ENCODE data around the gene DUSP6.

The DUSP6 gene

DNA sequence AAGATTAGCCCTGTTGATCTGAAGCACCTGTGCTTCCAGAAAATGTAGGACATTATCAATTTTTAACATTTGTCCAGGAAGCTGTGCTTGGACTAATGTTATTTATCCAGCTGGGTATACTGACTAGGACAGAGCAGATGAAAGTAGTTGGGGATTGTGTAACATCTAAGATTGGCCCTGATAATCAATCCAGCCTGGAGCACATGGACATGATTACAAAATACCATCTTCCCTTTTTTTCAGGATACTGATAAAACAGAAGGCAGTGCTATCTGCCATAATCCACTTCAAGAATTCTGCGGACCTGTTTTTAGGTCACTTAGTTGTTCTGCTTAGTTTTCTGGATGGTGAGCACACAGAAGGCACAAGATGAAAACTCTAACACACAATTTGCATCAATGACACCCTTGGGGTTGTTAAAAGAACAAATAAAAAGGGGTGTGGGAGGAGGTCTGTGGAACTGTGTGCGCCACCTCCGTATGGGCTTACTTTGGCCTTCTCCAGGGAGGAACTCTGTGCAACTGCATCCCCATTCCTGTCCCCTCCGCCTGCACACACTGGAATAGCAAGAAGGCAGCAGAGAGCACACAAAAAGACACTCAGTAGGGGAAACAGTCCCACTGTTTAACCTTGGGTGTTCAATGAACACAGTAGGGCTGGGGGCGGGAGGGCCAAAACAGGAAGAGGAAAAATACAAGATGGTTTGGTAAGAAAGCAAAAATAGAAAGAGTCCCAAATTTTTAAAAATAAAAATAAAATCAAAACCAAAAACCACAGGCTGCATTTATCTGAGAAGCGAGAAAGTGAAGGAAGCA lies 31.1 kb upstream of the DUSP6 start:
- TF ChIP-seq, protein P1, sequence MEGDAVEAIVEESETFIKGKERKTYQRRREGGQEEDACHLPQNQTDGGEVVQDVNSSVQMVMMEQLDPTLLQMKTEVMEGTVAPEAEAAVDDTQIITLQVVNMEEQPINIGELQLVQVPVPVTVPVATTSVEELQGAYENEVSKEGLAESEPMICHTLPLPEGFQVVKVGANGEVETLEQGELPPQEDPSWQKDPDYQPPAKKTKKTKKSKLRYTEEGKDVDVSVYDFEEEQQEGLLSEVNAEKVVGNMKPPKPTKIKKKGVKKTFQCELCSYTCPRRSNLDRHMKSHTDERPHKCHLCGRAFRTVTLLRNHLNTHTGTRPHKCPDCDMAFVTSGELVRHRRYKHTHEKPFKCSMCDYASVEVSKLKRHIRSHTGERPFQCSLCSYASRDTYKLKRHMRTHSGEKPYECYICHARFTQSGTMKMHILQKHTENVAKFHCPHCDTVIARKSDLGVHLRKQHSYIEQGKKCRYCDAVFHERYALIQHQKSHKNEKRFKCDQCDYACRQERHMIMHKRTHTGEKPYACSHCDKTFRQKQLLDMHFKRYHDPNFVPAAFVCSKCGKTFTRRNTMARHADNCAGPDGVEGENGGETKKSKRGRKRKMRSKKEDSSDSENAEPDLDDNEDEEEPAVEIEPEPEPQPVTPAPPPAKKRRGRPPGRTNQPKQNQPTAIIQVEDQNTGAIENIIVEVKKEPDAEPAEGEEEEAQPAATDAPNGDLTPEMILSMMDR (IDR thresholded peaks at IDR 0.05; ENCODE audit: insufficient read depth, low read depth, low read length, missing control alignments) = no peak
- DNase-seq (ENCODE audit: low read depth) = no peak
- H3K4me3 ChIP-seq (ENCODE audit: low read depth, low read length) = no peak overlapping the region

DNA sequence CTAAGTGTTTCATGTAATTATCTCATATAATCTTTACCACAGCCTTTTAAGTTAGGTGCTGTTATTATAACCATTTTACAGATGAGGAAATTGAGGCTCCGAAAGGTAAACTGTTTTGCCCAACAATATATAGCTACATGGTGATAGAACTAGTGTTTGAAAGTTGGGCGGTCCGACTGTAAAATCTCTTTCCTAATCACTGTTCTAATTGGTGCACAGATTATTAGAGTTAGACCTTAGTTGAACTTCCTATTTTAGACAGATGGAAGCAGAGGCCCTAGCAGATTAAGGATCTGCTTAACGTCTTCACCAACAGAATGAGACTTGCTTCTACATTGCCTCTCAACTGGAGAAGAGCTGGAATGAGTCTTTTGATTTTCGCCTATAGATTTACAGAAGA lies 30.0 kb upstream of the DUSP6 start:
- TF ChIP-seq, protein P1 (IDR thresholded peaks at IDR 0.05; ENCODE audit: insufficient read depth, low read depth, low read length, missing control alignments) = no peak
- no peak for DNase-seq (ENCODE audit: low read depth)
- no peak overlapping the region for H3K4me3 ChIP-seq (ENCODE audit: low read depth, low read length)

DNA sequence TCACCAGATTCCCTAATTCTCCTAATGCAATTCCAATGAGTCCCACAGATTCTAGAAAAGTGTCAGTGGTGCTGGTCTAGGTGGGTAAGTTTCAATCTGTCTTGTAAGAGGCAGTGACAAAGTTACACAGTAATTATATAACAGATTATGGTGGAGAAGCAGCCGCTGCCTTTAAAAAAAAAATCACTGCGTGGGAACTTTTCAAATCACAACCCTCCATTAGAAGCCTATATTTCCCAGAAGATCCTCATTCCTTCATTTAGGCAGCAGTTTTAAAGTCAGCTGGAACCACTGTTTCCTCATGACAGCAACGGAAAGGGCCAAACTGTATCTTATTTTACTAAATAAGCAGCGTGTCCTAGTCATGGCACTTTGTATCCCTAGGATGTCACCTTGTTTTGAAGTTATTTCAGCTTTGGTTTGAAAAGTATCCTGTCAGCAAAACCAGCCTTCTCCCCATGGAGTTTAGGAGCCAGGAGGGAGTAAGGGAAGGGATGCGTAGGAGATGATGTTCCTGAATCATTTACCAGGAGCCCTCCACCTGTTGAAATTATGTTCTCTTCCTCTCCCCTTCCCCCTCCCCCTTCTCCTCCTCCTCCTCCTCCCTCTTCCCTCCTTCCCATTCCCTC lies 27.7 kb upstream of the DUSP6 start:
- DNase-seq (ENCODE audit: low read depth) = no peak
- no peak overlapping the region for H3K4me3 ChIP-seq (ENCODE audit: low read depth, low read length)

DNA sequence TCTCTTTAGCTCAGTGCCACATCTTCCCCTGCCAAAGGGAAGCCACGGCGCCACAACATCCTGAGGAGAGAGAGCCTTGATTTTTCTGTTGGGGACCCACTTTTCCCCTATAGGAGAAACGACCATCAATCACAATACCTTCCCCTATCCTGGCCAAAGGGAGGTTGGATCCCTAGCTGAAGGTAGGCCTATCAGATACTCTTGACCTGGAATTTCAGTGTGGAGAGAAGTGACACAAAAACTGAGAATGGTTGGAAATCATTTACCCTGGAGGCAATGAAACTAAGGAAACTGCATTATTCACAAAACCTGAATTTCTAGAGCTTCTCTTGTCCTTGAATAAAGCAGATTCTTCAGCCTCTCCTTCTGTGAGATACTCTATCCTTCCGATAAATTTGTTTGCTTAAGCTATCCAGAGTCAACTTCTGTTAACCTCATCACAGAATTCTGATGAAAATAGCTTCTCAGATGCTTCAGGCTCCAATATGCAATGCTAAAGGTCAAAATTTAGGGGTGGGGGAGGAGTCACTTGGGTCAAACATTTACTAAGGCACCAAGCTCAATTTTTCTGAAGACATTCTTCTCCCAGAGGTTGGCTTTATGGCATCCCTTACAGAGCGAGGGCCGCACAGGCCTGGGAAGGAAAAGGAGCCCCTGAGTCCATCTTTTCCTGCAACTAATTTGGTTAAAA lies 27.0 kb upstream of the DUSP6 start:
- TF ChIP-seq, protein P1 (IDR thresholded peaks at IDR 0.05; ENCODE audit: insufficient read depth, low read depth, low read length, missing control alignments) = no peak
- no peak overlapping the region for H3K4me3 ChIP-seq (ENCODE audit: low read depth, low read length)
- DNase-seq (ENCODE audit: low read depth) = no peak

More for the DNA sequence above, 27.7 kb upstream of the DUSP6 start:
- TF ChIP-seq, protein P1 (IDR thresholded peaks at IDR 0.05; ENCODE audit: insufficient read depth, low read depth, low read length, missing control alignments) = no peak

DNA sequence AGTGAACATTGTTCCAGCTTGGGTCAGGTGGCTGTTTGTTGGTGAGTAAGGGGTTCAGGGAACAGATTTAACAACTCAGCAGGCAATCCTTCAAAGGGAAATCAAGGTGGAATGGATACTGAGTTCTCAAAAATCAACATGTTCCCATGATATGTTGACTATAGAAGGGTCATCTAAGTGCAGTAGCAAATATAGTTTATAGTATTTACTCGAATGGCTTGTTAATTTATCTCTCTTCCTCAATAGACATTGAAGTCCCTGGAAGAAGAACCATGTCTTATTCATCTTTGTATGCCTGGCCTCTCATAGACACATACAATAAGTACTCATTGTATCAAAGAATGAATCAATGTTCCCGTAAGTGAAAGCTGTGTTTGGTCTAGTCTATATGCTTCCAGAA lies 24.5 kb upstream of the DUSP6 start:
- no peak for DNase-seq (ENCODE audit: low read depth)
- TF ChIP-seq, protein P1 (IDR thresholded peaks at IDR 0.05; ENCODE audit: insufficient read depth, low read depth, low read length, missing control alignments) = no peak
- H3K4me3 ChIP-seq (ENCODE audit: low read depth, low read length) = no peak overlapping the region

DNA sequence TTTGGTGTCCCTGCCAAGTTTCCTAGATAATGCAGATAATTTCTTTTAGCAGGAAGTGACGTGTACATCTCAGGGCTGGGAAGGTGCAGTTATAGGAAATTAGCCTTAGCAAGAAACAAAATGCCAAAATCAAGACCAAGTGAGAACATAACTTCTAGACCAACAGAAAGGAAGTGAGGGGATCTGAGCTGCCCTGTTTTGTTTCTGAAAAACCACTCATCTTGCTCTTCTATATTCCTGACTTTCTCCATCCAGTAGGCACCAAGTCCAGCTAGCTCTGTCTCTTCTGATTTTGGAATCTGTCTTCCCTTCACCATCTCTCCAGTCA lies 23.9 kb upstream of the DUSP6 start:
- no peak overlapping the region for H3K4me3 ChIP-seq (ENCODE audit: low read depth, low read length)
- TF ChIP-seq, protein P1 (IDR thresholded peaks at IDR 0.05; ENCODE audit: insufficient read depth, low read depth, low read length, missing control alignments) = no peak
- no peak for DNase-seq (ENCODE audit: low read depth)

All from GM12865 (cell line).